ENCODE results near the gene PKNOX2.

Gene PKNOX2

DNA sequence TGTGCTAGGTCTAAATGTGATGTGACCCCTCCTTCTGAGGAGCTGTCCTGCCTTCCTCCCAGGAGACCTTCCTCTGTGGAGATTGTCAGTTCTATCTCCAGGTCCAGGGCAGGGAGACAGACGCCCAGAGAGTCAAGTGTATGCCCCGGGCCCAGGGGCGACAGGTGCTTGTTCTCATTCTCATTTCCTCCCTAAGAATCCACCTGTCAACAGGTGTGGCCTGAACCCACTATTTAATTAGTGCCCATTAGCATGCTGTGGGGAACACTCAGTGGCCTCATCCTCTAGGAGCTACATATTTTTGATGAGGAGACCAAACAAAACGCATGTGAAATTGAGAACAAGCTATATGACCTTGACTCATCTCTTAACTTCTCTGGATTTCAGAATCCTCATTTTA is 9.5 kb downstream of the PKNOX2 start:
- no peak for DNase-seq

DNA sequence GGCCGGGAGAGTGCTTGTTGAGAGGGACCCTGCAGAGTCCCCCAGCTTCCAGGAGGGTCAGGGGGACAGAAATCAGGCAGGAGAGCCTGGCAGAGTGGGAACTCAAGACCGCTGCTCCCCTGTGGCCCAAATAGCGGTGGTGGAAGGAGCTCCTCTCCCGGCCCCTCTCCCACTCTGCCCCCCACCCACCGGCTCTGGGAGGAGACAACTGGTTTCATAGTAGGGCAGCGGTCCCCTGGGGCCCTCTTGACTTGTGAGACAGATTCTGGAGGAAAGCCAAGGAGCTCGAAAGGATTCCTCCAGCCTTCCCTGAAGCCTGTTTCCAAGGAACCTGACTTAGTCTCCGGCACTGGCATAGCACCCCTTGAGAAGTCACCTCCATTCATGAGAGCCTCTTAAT is 10.1 kb downstream of the PKNOX2 start:
- no peak for DNase-seq

GRCh38 chr11:125175166-125175565 is 10.6 kb downstream of the PKNOX2 start:
- DNase-seq = no peak

DNA sequence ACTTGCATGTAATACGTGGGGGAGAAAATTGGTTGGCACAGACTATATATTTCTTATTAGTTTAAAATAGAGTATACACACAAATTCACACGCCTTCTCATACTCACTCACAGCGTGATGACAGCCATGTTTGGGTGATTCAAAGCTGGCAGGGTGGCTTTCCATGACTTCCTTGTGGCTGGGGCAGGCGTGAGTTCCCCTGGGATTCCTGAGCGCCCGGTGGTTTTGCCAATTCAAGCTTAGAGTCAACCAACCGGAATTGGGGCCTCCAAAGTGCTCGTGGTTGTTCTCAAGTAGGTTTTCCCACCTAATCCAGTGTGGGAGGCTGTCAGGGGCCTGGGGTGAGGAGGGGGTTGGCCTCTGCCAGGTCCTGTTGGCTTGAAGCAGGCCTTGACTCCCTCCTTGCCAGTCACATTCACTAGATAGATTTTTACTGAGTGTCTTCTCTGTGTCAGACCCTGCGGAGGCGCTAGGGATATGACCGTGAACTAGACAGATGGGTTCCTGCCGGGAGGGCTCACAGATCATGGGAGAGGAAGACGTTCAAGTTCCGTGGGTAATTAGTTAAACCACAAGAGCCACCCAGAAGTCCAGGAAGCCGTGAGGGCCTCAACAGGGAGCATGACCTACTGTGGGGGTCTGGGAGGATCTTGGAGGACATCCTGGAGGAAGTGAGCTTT is 11.5 kb downstream of the PKNOX2 start:
- DNase-seq = no peak

DNA sequence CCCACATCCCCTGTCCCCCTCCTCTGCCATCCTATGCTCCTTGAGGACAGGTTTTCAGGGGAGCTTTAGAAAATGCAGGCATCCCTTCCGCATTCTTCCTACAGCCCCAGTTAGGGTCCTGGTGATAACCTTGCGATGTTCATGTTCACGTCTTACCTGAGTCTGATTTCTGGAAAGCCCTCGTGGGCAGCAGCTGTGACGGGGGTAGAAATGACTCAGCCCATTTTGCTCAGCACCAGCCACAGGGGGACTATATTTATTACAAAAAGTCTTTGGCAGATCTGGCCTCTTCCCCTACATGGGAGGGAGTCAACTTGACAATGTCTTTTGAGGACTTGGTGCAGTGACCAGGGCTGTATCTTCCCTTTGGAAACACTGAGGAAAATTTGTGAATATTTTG is 12.3 kb downstream of the PKNOX2 start:
- DNase-seq = no peak

- no peak for DNase-seq
These were observed 13.0 kb downstream of the PKNOX2 start for GRCh38 chr11:125177543-125177942.

GRCh38 chr11:125179346-125179745 is 14.8 kb downstream of the PKNOX2 start:
- DNase-seq = no peak

- no peak for DNase-seq
These were observed 15.3 kb downstream of the PKNOX2 start for GRCh38 chr11:125179895-125180294.

DNA sequence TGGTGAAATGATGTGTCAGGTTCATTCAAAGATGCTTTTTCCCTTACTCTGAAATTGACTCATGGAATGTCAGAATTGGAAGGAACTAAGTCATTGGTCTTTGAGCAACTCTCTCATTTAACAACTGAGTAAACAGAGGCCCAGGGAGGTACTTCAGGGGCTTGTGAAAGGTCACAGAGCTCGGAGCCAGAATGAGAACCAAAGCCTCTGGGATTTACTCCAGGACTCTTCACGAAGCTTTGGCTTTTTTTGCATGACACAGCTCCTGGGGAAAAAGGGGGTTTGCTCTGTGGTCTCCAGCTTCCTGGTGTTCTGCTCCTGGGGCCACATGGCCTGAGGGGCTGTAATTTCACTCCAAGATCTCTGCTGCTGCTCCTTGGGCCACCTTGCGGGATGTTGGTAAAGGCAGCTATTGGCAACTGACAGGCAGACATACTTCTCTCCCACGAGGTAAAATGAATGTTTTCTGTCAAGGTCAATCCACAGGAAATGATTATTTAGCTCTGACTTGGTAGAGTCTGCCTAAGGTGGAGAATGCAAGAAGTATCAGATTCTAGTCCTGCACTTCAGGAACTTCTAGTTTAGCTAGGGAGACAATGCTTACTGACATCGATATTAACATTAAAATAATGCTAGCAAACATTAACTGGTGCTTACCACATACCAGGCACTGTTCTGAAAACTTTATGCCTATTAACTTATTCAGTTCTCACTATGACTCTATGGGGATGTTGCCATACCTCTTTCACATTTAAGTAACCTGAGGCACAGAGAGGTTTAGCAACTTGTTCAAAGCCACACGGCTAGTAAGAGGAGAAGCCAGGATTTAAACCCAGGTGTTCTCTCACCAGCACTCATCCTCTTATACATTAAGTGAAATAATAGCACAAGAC is 16.1 kb downstream of the PKNOX2 start:
- no peak for DNase-seq

GRCh38 chr11:125182573-125182972 is 18.0 kb downstream of the PKNOX2 start:
- no peak for DNase-seq

DNA sequence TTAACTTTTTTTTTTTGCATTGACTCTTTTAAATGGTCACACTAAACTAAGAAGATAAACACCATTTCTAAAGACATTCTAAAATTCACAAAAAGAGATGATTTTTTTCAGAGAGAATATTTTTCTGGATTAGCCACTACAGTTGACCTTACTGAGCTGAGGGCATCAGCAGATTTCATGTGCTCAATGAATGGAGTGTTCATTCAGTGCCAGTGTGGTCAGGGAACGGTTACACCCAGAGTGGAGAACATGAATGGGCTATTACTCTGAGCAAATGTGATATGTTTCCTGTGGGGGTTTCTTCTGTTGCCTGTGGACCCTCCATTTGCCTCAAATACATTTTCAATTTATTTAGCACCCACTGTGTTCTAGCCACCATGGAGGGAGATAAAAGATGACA is 19.1 kb downstream of the PKNOX2 start:
- DNase-seq = no peak

GRCh38 chr11:125188021-125188420 is 23.5 kb downstream of the PKNOX2 start:
- peak; percentile 4 for DNase-seq

GRCh38 chr11:125190566-125190965 is 26.0 kb downstream of the PKNOX2 start:
- no peak for DNase-seq

GRCh38 chr11:125192183-125192582 is 27.6 kb downstream of the PKNOX2 start:
- DNase-seq = no peak

DNA sequence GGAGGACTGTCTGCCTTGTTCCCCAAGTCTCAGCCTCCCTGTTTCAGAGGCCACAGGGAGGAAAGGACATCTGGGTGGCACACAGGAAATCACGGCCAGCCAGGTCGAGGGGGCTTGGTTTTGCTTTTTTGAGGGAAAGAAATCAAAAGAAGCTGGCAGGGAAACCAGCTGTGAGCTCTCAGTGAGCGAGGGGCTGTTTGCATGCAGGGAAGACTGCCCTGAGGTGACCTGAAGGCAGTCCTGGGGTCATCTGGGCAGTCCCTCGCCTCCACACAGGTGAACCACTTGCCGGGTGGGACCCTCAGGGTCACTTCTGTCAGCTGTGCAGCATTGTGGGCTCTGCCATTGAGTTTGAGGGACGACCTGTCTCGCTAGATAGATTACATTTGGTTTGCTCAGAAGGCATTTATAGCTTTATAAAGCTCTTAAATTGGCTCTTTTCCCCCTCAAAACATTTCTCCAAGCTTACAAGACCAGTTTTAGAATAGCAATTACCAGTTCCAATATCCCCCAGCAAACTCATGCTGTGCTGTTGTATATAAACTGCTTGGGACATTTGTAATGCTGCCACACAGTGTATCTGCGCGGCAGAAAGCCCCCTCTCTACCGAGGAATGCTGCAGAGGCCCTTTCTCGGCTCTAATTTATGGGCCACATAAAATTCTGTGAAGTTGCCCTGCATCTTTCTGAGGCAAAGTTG is 28.3 kb downstream of the PKNOX2 start:
- no peak for DNase-seq

- DNase-seq = no peak
These were observed 28.8 kb downstream of the PKNOX2 start for GRCh38 chr11:125193416-125193726.

- DNase-seq = no peak
These were observed 29.3 kb downstream of the PKNOX2 start for GRCh38 chr11:125193841-125194240.

DNA sequence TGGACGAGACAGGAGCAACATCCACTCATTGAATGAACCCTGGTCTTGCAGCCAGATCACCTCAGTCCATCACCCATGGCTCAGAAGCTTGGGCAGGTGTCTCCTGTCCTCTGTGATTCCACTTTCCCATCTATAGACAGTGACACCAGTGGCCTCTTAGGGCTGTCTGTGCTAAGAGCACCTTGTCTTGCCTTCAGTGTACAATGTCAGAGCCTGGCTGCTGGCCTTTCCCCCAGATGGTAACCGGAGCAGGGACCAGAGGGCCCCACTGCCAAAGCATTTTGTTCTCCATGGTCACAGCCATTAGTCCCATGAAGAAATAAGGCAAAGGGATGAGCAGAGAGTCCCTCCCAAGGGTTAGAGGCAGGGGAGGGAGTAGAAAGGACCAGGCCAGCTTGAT is 35.4 kb downstream of the PKNOX2 start:
- DNase-seq = no peak

GRCh38 chr11:125200441-125200840 is 35.9 kb downstream of the PKNOX2 start:
- DNase-seq = no peak

DNA sequence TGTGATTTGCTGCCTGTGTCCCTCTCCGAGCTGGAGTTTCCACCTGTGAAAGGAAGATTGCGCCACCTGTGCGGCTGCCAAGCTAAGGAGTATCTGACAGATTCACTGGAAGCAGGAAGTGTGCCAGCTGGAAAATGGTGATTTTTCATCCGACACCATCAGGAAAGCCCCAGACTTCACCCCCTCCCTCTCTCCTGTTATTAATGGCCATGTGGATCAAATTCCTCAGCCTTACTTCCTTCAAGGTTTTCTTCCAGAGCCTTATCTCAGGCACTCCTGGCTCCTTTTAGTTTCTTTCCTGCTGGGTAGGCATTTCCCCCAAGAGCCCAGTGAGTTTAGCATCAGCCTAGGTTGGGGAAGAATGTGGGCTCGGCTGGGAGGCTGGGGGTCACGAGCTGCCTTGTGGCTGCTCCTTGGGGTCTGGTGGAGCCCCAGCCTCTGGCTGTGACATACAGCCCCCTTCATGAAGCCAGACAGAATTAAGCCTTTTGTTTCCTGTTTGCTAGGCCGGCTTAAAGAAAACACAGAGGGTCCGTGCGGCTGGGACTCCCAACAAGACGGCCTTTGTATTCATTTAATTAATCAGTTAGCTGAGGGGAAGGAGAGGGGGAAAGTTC is 37.1 kb downstream of the PKNOX2 start:
- no peak for DNase-seq

- no peak for DNase-seq
These were observed 37.9 kb downstream of the PKNOX2 start for GRCh38 chr11:125202362-125202880.

- DNase-seq = no peak
These were observed 38.4 kb downstream of the PKNOX2 start for GRCh38 chr11:125202977-125203376.

- DNase-seq = no peak
These were observed 43.4 kb downstream of the PKNOX2 start for GRCh38 chr11:125207866-125208425.
